SK-N-SH treated with all-trans-retinoic acid at 6 μM for 48 hours (cell line): ENCODE results near the gene RGS16.

Source experiments
- ATAC-seq: fragments of 200-7000 bp; cut with Tn5 transposase; 3 replicates; pipeline ENCODE4 v1.9.1; 2020; ENCODE audit warnings: mild to moderate bottlenecking, moderate library complexity
- ARNTL ChIP-seq: fragments of 450-650 bp; formaldehyde crosslinking; IDR thresholded peaks from 2 replicates; pipeline ENCODE4 v1.5.0; 2020; ENCODE audit warnings: low read depth, mild to moderate bottlenecking, moderate library complexity, borderline replicate concordance
- BACH2 ChIP-seq: fragments of 250-450 bp; sonication (Bioruptor Pico); IDR thresholded peaks from 2 replicates; pipeline ENCODE4 v1.9.0; 2021; ENCODE audit warnings: mild to moderate bottlenecking, borderline replicate concordance
- CSDC2 ChIP-seq: fragments of 250-450 bp; sonication (Bioruptor Pico); IDR thresholded peaks from 2 replicates; pipeline ENCODE4 v1.5.0; 2020; ENCODE audit warnings: mild to moderate bottlenecking, moderate library complexity
- ESRRG ChIP-seq: fragments of 250-450 bp; sonication (Bioruptor Pico); IDR thresholded peaks from 2 replicates; pipeline ENCODE4 v1.6.1; 2021; ENCODE audit warnings: mild to moderate bottlenecking
- GLIS3 ChIP-seq: fragments of 250-450 bp; sonication (Bioruptor Pico); IDR thresholded peaks from 2 replicates; pipeline ENCODE4 v1.5.0; 2020; ENCODE audit warnings: mild to moderate bottlenecking, moderate library complexity
- ISL1 ChIP-seq: fragments of 250-450 bp; sonication (Bioruptor Pico); IDR thresholded peaks from 2 replicates; pipeline ENCODE4 v2.1.2; 2022; ENCODE audit warnings: mild to moderate bottlenecking, moderate library complexity
- OSR1 ChIP-seq: fragments of 250-450 bp; sonication (Bioruptor Pico); IDR thresholded peaks from 2 replicates; pipeline ENCODE4 v1.8.0; 2022; ENCODE audit warnings: moderate library complexity, mild to moderate bottlenecking, inconsistent platforms
- PPARA ChIP-seq: fragments of 250-450 bp; sonication (Bioruptor Pico); IDR thresholded peaks from 2 replicates; pipeline ENCODE4 v1.5.0; 2020; ENCODE audit warnings: mild to moderate bottlenecking, borderline replicate concordance
- RARB ChIP-seq: fragments of 250-450 bp; sonication (Bioruptor Pico); IDR thresholded peaks from 2 replicates; pipeline ENCODE4 v1.8.0; 2021; ENCODE audit warnings: mild to moderate bottlenecking, moderate library complexity
- SNAI2 ChIP-seq: fragments of 250-450 bp; sonication (Bioruptor Pico); IDR thresholded peaks from 2 replicates; pipeline ENCODE4 v1.5.0; 2020; ENCODE audit warnings: mild to moderate bottlenecking, moderate library complexity
- TCF4 ChIP-seq: fragments of 250-450 bp; sonication (Bioruptor Pico); IDR thresholded peaks from 2 replicates; pipeline ENCODE4 v1.8.0; 2021; ENCODE audit warnings: mild to moderate bottlenecking, moderate library complexity, borderline replicate concordance
- TOX ChIP-seq: fragments of 250-450 bp; sonication (Bioruptor Pico); IDR thresholded peaks from 2 replicates; pipeline ENCODE4 v1.8.0; 2021; ENCODE audit warnings: mild to moderate bottlenecking, moderate library complexity, borderline replicate concordance
- ZC3H10 ChIP-seq: fragments of 250-450 bp; sonication (Bioruptor Pico); IDR thresholded peaks from 2 replicates; pipeline ENCODE4 v1.5.1; 2021; ENCODE audit warnings: mild to moderate bottlenecking, moderate library complexity
- ZNF565 ChIP-seq: fragments of 450-650 bp; formaldehyde crosslinking; conservative IDR thresholded peaks from 2 replicates; pipeline ENCODE4 v1.5.0; 2020; ENCODE audit warnings: low read depth, mild to moderate bottlenecking, moderate library complexity
- ZNF70 ChIP-seq: fragments of 450-650 bp; formaldehyde crosslinking; IDR thresholded peaks from 2 replicates; pipeline ENCODE4 v1.5.0; 2020; ENCODE audit warnings: mild to moderate bottlenecking, moderate library complexity
- ZNF8 ChIP-seq: fragments of 450-650 bp; formaldehyde crosslinking; IDR thresholded peaks from 2 replicates; pipeline ENCODE4 v1.5.0; 2020; ENCODE audit warnings: mild to moderate bottlenecking, moderate library complexity
- TF ChIP-seq, protein P1 (sequence below): fragments of 250-450 bp; sonication (Bioruptor Pico); IDR thresholded peaks from 2 replicates; pipeline ENCODE4 v1.8.0; 2020; ENCODE audit warnings: mild to moderate bottlenecking, moderate library complexity, borderline replicate concordance
- TF ChIP-seq, protein P2 (sequence below): fragments of 250-450 bp; sonication (Bioruptor Pico); IDR thresholded peaks from 2 replicates; pipeline ENCODE4 v1.8.0; 2021; ENCODE audit warnings: low read depth, mild to moderate bottlenecking, moderate library complexity, borderline replicate concordance
- TF ChIP-seq, protein P3 (sequence below): fragments of 250-450 bp; sonication (Bioruptor Pico); IDR thresholded peaks from 2 replicates; pipeline ENCODE4 v1.5.1; 2020; ENCODE audit warnings: low read depth, mild to moderate bottlenecking, moderate library complexity

RGS16 gene

GRCh38 chr1:182621906-182622305 lies 17.7 kb upstream of the RGS16 start (continued):
- TF ChIP-seq, protein P1, sequence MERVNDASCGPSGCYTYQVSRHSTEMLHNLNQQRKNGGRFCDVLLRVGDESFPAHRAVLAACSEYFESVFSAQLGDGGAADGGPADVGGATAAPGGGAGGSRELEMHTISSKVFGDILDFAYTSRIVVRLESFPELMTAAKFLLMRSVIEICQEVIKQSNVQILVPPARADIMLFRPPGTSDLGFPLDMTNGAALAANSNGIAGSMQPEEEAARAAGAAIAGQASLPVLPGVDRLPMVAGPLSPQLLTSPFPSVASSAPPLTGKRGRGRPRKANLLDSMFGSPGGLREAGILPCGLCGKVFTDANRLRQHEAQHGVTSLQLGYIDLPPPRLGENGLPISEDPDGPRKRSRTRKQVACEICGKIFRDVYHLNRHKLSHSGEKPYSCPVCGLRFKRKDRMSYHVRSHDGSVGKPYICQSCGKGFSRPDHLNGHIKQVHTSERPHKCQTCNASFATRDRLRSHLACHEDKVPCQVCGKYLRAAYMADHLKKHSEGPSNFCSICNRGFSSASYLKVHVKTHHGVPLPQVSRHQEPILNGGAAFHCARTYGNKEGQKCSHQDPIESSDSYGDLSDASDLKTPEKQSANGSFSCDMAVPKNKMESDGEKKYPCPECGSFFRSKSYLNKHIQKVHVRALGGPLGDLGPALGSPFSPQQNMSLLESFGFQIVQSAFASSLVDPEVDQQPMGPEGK (CRISPR knock-in tag) = no peak
- TF ChIP-seq PPARA (no peak), ZC3H10 (no peak), TOX (CRISPR knock-in tag) (no peak), ZNF70 (CRISPR knock-in tag) (no peak), ISL1 (no peak)
- TF ChIP-seq, all 23 proteins: peak for 0

DNA sequence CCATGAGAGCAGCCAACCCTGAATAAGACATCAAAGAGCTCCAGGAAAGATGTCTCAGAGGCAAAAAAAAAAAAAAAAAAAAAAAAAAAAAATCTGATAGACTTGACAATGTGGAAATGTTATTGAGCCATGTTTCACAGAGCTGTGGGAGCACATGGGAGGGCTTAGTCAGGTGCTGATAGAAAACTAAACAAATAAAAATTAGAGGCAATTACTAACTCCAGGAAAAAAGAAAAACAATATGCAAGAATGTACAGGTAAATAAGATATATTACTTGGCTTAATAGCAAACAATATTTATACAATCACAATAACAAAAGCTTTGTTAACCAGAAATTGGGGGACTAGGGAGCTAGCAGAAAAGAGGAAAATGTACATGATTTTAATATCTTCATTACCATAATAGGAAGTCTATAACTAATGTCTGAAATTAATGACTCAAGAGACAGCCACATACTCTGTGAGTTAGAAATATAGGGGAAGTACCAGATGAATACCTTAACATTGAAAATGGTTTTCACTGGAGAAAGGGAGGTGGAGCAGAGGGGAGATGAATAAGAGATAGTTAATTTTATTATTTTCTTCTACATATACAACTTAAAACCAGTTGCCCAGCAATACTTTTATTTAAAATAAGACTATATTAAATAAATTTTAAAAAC lies 16.9 kb upstream of the RGS16 start:
- TF ChIP-seq, protein P2, sequence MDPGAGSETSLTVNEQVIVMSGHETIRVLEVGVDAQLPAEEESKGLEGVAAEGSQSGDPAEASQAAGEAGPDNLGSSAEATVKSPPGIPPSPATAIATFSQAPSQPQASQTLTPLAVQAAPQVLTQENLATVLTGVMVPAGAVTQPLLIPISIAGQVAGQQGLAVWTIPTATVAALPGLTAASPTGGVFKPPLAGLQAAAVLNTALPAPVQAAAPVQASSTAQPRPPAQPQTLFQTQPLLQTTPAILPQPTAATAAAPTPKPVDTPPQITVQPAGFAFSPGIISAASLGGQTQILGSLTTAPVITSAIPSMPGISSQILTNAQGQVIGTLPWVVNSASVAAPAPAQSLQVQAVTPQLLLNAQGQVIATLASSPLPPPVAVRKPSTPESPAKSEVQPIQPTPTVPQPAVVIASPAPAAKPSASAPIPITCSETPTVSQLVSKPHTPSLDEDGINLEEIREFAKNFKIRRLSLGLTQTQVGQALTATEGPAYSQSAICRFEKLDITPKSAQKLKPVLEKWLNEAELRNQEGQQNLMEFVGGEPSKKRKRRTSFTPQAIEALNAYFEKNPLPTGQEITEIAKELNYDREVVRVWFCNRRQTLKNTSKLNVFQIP (CRISPR knock-in tag) = no peak
- TF ChIP-seq, protein P3, sequence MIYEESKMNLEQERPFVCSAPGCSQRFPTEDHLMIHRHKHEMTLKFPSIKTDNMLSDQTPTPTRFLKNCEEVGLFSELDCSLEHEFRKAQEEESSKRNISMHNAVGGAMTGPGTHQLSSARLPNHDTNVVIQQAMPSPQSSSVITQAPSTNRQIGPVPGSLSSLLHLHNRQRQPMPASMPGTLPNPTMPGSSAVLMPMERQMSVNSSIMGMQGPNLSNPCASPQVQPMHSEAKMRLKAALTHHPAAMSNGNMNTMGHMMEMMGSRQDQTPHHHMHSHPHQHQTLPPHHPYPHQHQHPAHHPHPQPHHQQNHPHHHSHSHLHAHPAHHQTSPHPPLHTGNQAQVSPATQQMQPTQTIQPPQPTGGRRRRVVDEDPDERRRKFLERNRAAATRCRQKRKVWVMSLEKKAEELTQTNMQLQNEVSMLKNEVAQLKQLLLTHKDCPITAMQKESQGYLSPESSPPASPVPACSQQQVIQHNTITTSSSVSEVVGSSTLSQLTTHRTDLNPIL (CRISPR knock-in tag) = no peak
- TF ChIP-seq ZNF8 (CRISPR knock-in tag) (no peak), ARNTL (no peak)
- TF ChIP-seq, protein P1 (CRISPR knock-in tag) = no peak
- no peak for ATAC-seq

DNA sequence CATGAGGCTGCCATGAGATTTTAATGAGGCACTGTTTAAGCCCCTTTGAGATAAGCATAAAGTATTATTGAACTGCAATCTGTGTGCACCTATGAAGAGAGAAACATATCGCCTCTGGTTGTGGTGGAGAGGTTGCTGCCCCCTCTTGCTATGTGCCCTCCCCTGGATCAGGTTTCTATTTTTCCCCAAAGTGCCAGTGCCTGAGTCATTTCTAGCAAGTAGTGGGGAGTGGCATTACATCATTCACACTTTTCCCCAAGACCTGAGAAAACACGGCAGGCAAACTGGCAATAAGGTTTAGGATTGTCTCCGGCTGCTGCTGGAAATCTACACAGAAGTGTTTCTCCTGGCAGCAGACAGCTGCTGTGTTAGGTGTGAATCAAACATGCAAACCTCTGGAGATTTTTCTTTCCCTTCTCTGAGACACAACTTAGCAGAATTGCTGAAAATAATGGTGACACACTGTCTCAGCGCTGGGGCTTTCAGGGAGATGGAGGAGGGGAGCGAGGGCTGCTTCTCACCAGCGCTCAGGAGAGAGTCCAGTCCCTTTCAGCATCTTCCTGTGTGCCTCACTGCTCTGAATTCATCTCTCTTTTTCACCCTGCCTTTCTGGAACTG lies 13.7 kb upstream of the RGS16 start:
- ATAC-seq = no peak
- TF ChIP-seq RARB (CRISPR knock-in tag) (no peak), ISL1 (no peak), CSDC2 (CRISPR knock-in tag) (no peak), ZNF565 (CRISPR knock-in tag) (no peak), GLIS3 (CRISPR knock-in tag) (no peak), SNAI2 (no peak), ZC3H10 (no peak), BACH2 (CRISPR knock-in tag) (no peak), ESRRG (CRISPR knock-in tag) (no peak), OSR1 (CRISPR knock-in tag) (no peak), ARNTL (no peak), ZNF70 (CRISPR knock-in tag) (no peak)
- TF ChIP-seq, protein P1 (CRISPR knock-in tag) = no peak

GRCh38 chr1:182617014-182617429 lies 12.8 kb upstream of the RGS16 start:
- no peak for ATAC-seq
- TF ChIP-seq SNAI2 (no peak), ARNTL (no peak), ZNF565 (CRISPR knock-in tag) (no peak), OSR1 (CRISPR knock-in tag) (no peak), TCF4 (no peak), TOX (CRISPR knock-in tag) (no peak), ZNF8 (CRISPR knock-in tag) (no peak), GLIS3 (CRISPR knock-in tag) (no peak), ISL1 (no peak), CSDC2 (CRISPR knock-in tag) (no peak), BACH2 (CRISPR knock-in tag) (no peak), ZC3H10 (no peak), ESRRG (CRISPR knock-in tag) (no peak), RARB (CRISPR knock-in tag) (no peak), ZNF70 (CRISPR knock-in tag) (no peak)
- TF ChIP-seq, protein P3 (CRISPR knock-in tag) = no peak
- TF ChIP-seq, protein P1 (CRISPR knock-in tag) = no peak
